GM19452 (cell line): ENCODE results near the gene TMEM126A.

Experiments used
- ATAC-seq: cut with Tn5 transposase; IDR thresholded peaks from one replicate; pipeline ENCODE4 v1.9.1; 2021; ENCODE audit not compliant: unreplicated experiment

The TMEM126A gene

GRCh38 chr11:85694385-85694980, 46.7 kb downstream of the TMEM126A start:
- no peak for ATAC-seq

GRCh38 chr11:85695546-85695945, 47.8 kb downstream of the TMEM126A start:
- no peak for ATAC-seq

GRCh38 chr11:85697747-85698146, 50.0 kb downstream of the TMEM126A start:
- no peak for ATAC-seq

GRCh38 chr11:85698195-85698594, 50.4 kb downstream of the TMEM126A start:
- no peak for ATAC-seq

GRCh38 chr11:85699957-85700741, 52.4 kb downstream of the TMEM126A start:
- peak; percentile 88 for ATAC-seq

GRCh38 chr11:85704967-85705366, 57.2 kb downstream of the TMEM126A start:
- no peak for ATAC-seq

- ATAC-seq: no peak
Observed at GRCh38 chr11:85705800-85706199, 58.0 kb downstream of the TMEM126A start.
